Astrocyte of the spinal cord (primary cell): ENCODE results near the gene ARHGAP4.

ENCODE experiments used
- DNase-seq: peaks from one replicate; pipeline ENCODE4 v3.0.0; 2011; ENCODE audit warnings: low read depth, low spot score
- H3K4me3 ChIP-seq: 2 replicates; pipeline ENCODE4 v1.5.1; 2011; ENCODE audit warnings: low read depth, mild to moderate bottlenecking, low read length, moderate library complexity
- in situ Hi-C: cut with HindIII; loops from 2 replicates; pipeline ENCODE4 v1.10.0; 2017; ENCODE audit warnings: low sequenced_read_pairs
- TF ChIP-seq, protein P1 (sequence below): IDR thresholded peaks from 2 replicates; pipeline ENCODE4 v1.5.1; 2012; ENCODE audit warnings: low read depth, mild to moderate bottlenecking, low read length, inconsistent platforms

Gene ARHGAP4

GRCh38 chrX:153868576-153869472 lies 57.2 kb downstream of the ARHGAP4 start:
- TF ChIP-seq, protein P1, sequence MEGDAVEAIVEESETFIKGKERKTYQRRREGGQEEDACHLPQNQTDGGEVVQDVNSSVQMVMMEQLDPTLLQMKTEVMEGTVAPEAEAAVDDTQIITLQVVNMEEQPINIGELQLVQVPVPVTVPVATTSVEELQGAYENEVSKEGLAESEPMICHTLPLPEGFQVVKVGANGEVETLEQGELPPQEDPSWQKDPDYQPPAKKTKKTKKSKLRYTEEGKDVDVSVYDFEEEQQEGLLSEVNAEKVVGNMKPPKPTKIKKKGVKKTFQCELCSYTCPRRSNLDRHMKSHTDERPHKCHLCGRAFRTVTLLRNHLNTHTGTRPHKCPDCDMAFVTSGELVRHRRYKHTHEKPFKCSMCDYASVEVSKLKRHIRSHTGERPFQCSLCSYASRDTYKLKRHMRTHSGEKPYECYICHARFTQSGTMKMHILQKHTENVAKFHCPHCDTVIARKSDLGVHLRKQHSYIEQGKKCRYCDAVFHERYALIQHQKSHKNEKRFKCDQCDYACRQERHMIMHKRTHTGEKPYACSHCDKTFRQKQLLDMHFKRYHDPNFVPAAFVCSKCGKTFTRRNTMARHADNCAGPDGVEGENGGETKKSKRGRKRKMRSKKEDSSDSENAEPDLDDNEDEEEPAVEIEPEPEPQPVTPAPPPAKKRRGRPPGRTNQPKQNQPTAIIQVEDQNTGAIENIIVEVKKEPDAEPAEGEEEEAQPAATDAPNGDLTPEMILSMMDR: no peak
- in situ Hi-C loops: no loop called here
- H3K4me3 ChIP-seq: no peak overlapping the region
- DNase-seq: no peak

DNA sequence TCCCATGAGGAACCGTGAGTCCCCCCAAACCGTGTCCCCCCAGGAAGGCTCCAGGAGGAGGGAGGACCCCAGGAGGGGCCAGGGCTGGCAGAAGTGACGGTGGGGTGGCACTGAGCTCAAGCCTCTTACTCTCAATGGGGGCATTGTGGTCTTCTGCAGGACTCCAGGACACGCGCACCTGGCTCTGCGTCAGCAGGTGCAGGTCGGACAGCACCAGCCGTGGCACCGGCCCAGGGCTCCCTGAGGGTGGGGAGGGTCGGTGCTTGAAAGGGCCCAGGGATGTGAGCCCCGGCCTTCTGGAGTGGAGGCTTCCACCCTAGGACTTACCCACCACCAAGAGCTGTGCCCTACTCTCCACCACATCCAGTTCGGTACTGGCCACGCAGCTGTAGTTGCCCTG lies 58.4 kb downstream of the ARHGAP4 start:
- in situ Hi-C loops: no loop called here
- DNase-seq: no peak
- no peak overlapping the region for H3K4me3 ChIP-seq
- TF ChIP-seq, protein P1: no peak

- TF ChIP-seq, protein P1: no peak
- in situ Hi-C loops: no loop called here
- H3K4me3 ChIP-seq: no peak overlapping the region
- no peak for DNase-seq
These were observed 58.9 kb downstream of the ARHGAP4 start for GRCh38 chrX:153867139-153867538.

- TF ChIP-seq, protein P1: no peak
- no peak overlapping the region for H3K4me3 ChIP-seq
These were observed 59.6 kb downstream of the ARHGAP4 start for GRCh38 chrX:153866302-153867019.

GRCh38 chrX:153865685-153866084 lies 60.4 kb downstream of the ARHGAP4 start:
- in situ Hi-C loops: no loop called here
- no peak for DNase-seq
- TF ChIP-seq, protein P1: no peak
- no peak overlapping the region for H3K4me3 ChIP-seq

More at GRCh38 chrX:153866302-153867019, 59.6 kb downstream of the ARHGAP4 start:
- in situ Hi-C loops: no loop called here
- no peak for DNase-seq

GRCh38 chrX:153865321-153865580 lies 60.8 kb downstream of the ARHGAP4 start:
- in situ Hi-C loops: no loop called here
- H3K4me3 ChIP-seq: no peak overlapping the region
- TF ChIP-seq, protein P1: no peak
- DNase-seq: no peak
